HG03196 (cell line): Measurements from ENCODE around the gene AJAP1.

Source experiments
- ATAC-seq: cut with Tn5 transposase; IDR thresholded peaks from one replicate; pipeline ENCODE4 v1.9.1; 2021; ENCODE audit not compliant: unreplicated experiment

Gene AJAP1

GRCh38 chr1:4729090-4729471 is 74.7 kb downstream of the AJAP1 start:
- no peak for ATAC-seq

- no peak for ATAC-seq
These were observed 75.7 kb downstream of the AJAP1 start for GRCh38 chr1:4730078-4730477.

GRCh38 chr1:4733446-4734177 is 79.2 kb downstream of the AJAP1 start:
- no peak for ATAC-seq

GRCh38 chr1:4734219-4734618 is 79.8 kb downstream of the AJAP1 start:
- ATAC-seq: no peak

GRCh38 chr1:4734791-4735190 is 80.4 kb downstream of the AJAP1 start:
- ATAC-seq: no peak

GRCh38 chr1:4736254-4736653 is 81.8 kb downstream of the AJAP1 start:
- ATAC-seq: no peak

- no peak for ATAC-seq
These were observed 87.5 kb downstream of the AJAP1 start for GRCh38 chr1:4741876-4742423.

GRCh38 chr1:4743978-4744750 is 89.8 kb downstream of the AJAP1 start:
- ATAC-seq: no peak

GRCh38 chr1:4745560-4745959 is 91.2 kb downstream of the AJAP1 start:
- no peak for ATAC-seq

GRCh38 chr1:4749406-4749805 is 95.0 kb downstream of the AJAP1 start:
- ATAC-seq: no peak

GRCh38 chr1:4750177-4750576 is 95.8 kb downstream of the AJAP1 start:
- no peak for ATAC-seq

- ATAC-seq: no peak
These were observed 97.7 kb downstream of the AJAP1 start for GRCh38 chr1:4752059-4752458.

GRCh38 chr1:4754816-4755215 is 100.4 kb downstream of the AJAP1 start:
- ATAC-seq: no peak

GRCh38 chr1:4755301-4755845 is 101.0 kb downstream of the AJAP1 start:
- ATAC-seq: no peak

GRCh38 chr1:4755864-4756504 is 101.6 kb downstream of the AJAP1 start:
- ATAC-seq: no peak

- ATAC-seq: no peak
These were observed 102.6 kb downstream of the AJAP1 start for GRCh38 chr1:4756851-4757580.

- no peak for ATAC-seq
These were observed 105.3 kb downstream of the AJAP1 start for GRCh38 chr1:4759671-4760070.

- no peak for ATAC-seq
These were observed 105.7 kb downstream of the AJAP1 start for GRCh38 chr1:4760088-4760487.

GRCh38 chr1:4761324-4761723 is 106.9 kb downstream of the AJAP1 start:
- ATAC-seq: no peak

- no peak for ATAC-seq
These were observed 107.7 kb downstream of the AJAP1 start for GRCh38 chr1:4762146-4762545.

- ATAC-seq: no peak
These were observed 112.9 kb downstream of the AJAP1 start for GRCh38 chr1:4767308-4767707.
